Measurements from ENCODE around the gene HARS1. TPM values are rescaled to one million over a fixed set of nuclear protein-coding genes. Genes with fewer than 3 reads are reported as not detected.
"Not testable (repeated sequence)": the region's sequence is repeated elsewhere in the genome, so short reads cannot be mapped to it uniquely, and the experiment has no call there.

Gene HARS1
- total RNA-seq, 3 donors from 2014 or later = 44.5 to 58.3 (median 56.4) TPM

DNA sequence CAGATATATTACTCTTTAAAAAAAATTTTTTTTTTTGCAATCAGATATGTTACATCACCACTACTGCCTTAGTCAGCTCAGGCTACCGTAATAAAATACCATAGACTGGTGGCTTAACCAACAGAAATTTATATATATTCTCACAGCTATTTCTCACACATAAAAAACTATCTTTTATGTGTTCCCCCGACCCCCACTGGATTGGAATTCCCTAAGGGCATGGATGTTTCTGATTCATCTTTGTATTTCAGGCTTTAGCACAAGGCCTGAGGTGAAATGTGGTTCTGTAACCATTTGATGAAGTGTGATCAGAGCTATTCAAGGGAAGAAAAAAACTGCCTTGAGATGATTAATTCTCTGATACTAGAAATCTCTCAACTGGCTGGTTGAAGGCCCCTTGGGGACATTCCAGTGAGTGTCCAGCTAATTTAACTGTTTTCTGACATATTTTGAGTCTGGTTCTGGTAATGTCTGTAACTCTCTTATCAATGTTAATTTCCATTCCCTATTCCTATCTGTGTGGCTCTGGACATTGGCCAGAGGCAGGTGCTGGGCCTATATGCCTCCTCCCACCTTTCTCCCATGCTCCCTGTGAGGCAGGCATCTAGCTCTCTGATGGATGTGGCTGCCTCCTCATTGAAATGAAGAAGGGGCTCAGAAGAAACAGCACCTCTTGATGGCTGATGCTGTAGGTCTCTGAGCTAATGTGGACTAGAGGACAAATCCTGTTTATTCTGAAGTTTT lies 60.7 kb downstream of the HARS1 start:
- DNase-seq = no peak
- no peak overlapping the region for H3K4me3 ChIP-seq
- intact Hi-C loops (cut with DNase I, micrococcal nuclease) = loop anchor here (5.0 to 10.0 kb wide), 3 partner anchors 53 to 86 kb away; partner anchors contain the start of genes APBB3 (in 1 of the 2), EIF4EBP3 (in 1 of the 2) and SLC35A4 (in 1 of the 2)
- ATAC-seq = no peak
- TF ChIP-seq, protein P1, sequence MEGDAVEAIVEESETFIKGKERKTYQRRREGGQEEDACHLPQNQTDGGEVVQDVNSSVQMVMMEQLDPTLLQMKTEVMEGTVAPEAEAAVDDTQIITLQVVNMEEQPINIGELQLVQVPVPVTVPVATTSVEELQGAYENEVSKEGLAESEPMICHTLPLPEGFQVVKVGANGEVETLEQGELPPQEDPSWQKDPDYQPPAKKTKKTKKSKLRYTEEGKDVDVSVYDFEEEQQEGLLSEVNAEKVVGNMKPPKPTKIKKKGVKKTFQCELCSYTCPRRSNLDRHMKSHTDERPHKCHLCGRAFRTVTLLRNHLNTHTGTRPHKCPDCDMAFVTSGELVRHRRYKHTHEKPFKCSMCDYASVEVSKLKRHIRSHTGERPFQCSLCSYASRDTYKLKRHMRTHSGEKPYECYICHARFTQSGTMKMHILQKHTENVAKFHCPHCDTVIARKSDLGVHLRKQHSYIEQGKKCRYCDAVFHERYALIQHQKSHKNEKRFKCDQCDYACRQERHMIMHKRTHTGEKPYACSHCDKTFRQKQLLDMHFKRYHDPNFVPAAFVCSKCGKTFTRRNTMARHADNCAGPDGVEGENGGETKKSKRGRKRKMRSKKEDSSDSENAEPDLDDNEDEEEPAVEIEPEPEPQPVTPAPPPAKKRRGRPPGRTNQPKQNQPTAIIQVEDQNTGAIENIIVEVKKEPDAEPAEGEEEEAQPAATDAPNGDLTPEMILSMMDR (IDR thresholded peaks at IDR 0.05) = no peak
- no peaks in the 10 kb centered on the region for H3K36me3 ChIP-seq (ENCODE audit: low read depth)
- H3K4me1 ChIP-seq (ENCODE audit: low read depth) = peaks cover 12% of the 10 kb centered on the region
- peaks cover 4% of the 10 kb centered on the region for H3K9me3 ChIP-seq

DNA sequence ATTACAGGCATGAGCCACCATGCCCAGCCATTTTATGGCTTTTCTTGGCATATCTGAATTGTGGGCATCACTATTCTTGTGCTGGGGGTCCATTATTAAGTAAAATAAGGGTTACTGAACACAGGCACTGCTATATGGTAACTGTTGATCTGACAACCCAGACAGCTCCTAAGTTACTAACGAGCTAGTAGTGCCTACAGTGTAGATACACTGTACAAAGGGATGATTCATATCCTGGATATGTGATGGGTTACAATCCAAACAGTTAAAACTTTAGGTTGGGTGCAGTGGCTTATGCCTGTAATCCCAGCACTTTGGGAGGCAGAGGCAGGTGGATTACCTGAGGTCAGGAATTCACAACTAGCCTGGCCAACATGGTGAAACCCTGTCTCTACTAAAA lies 62.5 kb downstream of the HARS1 start:
- Histone ChIP-seq H3K4me1 (ENCODE audit: low read depth) (peaks cover 12% of the 10 kb centered on the region), H3K9me3 (peaks cover 4% of the 10 kb centered on the region), H3K4me3 (no peak overlapping the region), H3K36me3 (ENCODE audit: low read depth) (no peaks in the 10 kb centered on the region)
- no peak for DNase-seq
- TF ChIP-seq, protein P1 (IDR thresholded peaks at IDR 0.05) = no peak
- ATAC-seq = no peak
- intact Hi-C loops (cut with DNase I, micrococcal nuclease) = no loop called here

DNA sequence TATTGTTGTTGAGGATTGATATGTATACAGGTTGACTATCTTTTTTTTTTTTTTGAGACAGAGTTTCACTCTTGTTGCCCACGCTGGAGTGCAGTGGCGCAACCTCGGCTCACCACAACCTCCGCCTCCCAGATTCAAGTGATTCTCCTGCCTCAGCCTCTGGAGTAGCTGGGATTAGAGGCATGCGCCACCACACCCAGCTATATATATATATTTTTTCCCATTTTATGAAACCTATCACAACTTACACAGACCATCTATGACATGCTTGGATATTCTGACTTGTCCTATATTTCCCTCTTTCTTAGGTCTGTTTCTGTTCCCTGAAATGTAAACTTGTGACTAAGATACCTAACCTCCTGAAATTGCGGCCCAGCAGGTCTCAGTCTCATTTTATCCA lies 63.2 kb downstream of the HARS1 start:
- no peaks in the 10 kb centered on the region for H3K36me3 ChIP-seq (ENCODE audit: low read depth)
- TF ChIP-seq, protein P1 (IDR thresholded peaks at IDR 0.05) = no peak
- H3K9me3 ChIP-seq = peaks cover 4% of the 10 kb centered on the region
- intact Hi-C loops (cut with DNase I, micrococcal nuclease) = no loop called here
- H3K4me3 ChIP-seq = no peak overlapping the region
- DNase-seq = no peak
- peaks cover 8% of the 10 kb centered on the region for H3K4me1 ChIP-seq (ENCODE audit: low read depth)
- ATAC-seq = no peak

DNA sequence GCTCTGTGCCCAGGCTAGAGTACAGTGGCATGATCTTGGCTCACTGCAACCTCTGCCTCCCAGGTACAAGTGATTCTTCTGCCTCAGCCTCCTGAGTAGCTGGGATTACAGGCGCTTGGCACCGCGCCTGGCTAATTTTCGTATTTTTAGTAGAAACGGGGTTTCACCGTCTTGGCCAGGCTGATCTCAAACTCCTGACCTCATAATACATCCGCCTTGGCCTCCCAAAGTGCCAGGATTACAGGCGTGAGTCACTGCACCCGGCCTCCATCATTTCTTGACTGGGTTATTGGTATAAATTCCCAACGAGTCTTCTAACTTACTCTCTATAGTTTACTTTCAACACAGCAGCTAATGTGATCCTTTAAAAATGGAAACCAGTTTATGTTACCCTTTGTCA lies 66.3 kb downstream of the HARS1 start:
- ATAC-seq; intact Hi-C loops (cut with DNase I, micrococcal nuclease); H3K4me3 ChIP-seq; H3K36me3 ChIP-seq (ENCODE audit: low read depth); H3K4me1 ChIP-seq (ENCODE audit: low read depth); DNase-seq; H3K9me3 ChIP-seq: not testable (repeated sequence)

Small RNA genes within 50 kb of the gene (microRNA-seq; reads per million reads assigned to microRNA genes)
- gene MIR3655 = 0.70 reads per million

Other genes starting within 250 kb of the HARS1 start
- gene EIF4EBP3, start 143.7 kb downstream of the HARS1 start, total RNA-seq = 10 to 100 TPM; 18.5 to 51.9 (median 23.1) TPM
- 10 to 100 TPM; 27.9 to 38.0 (median 31.8) TPM for gene SRA1, start 133.9 kb downstream of the HARS1 start, total RNA-seq
- 10 to 100 TPM; 18.8 to 32.5 (median 21.2) TPM for gene APBB3, start 126.8 kb downstream of the HARS1 start, total RNA-seq
- gene SLC35A4, start 126.5 kb downstream of the HARS1 start, total RNA-seq = 10 to 100 TPM; 65.5 to 96.9 (median 93.8) TPM
- 10 to 100 TPM; 35.8 to 92.8 (median 90.9) TPM for gene CD14, start 58.2 kb downstream of the HARS1 start, total RNA-seq
- 10 to 100 TPM; 13.6 to 21.7 (median 16.8) TPM for gene TMCO6, start 51.9 kb downstream of the HARS1 start, total RNA-seq
- gene NDUFA2, start 43.7 kb downstream of the HARS1 start, total RNA-seq = 10 to 100 TPM; 63.5 to 93.1 (median 83.0) TPM
- gene IK, start 43.5 kb downstream of the HARS1 start, total RNA-seq = 10 to 100 TPM; 79.8 to 98.1 (median 79.9) TPM
- gene WDR55, start 26.5 kb downstream of the HARS1 start, total RNA-seq = 10 to 100 TPM; 32.3 to 42.3 (median 42.2) TPM
- 1 to 10 TPM in 2 of 3 donors, under 1 TPM in 1; 0.95 to 1.6 (median 1.1) TPM for gene DND1, start 17.8 kb downstream of the HARS1 start, total RNA-seq
- 10 to 100 TPM; 28.9 to 43.3 (median 39.6) TPM for gene HARS2, start 85 bp upstream of the HARS1 start, total RNA-seq
- gene ZMAT2, start 9.1 kb upstream of the HARS1 start, total RNA-seq = 10 to 100 TPM; 43.8 to 59.7 (median 45.9) TPM
- under 1 TPM in 1 of 3 donors, not detected in 2; 0.32 TPM for gene PCDHA1, start 94.8 kb upstream of the HARS1 start, total RNA-seq
- gene PCDHA2, start 103.5 kb upstream of the HARS1 start, total RNA-seq = under 1 TPM in 1 of 3 donors, not detected in 2; 0.32 TPM
- 1 to 10 TPM in 1 of 3 donors, under 1 TPM in 1, not detected in 1; 0.06 to 1.3 TPM for gene PCDHA3, start 109.7 kb upstream of the HARS1 start, total RNA-seq
- under 1 TPM; 0.24 to 0.93 (median 0.85) TPM for gene PCDHA4, start 115.7 kb upstream of the HARS1 start, total RNA-seq
- under 1 TPM; 0.10 to 0.35 (median 0.26) TPM for gene PCDHA5, start 130.2 kb upstream of the HARS1 start, total RNA-seq
- gene PCDHA6, start 136.6 kb upstream of the HARS1 start, total RNA-seq = under 1 TPM; 0.29 to 0.47 (median 0.35) TPM
- under 1 TPM in 2 of 3 donors, not detected in 1; 0.35 to 0.41 TPM for gene PCDHA7, start 142.9 kb upstream of the HARS1 start, total RNA-seq
- under 1 TPM in 2 of 3 donors, not detected in 1; 0.14 to 0.19 TPM for gene PCDHA8, start 149.8 kb upstream of the HARS1 start, total RNA-seq
- gene PCDHA9, start 157.0 kb upstream of the HARS1 start, total RNA-seq = under 1 TPM in 2 of 3 donors, not detected in 1; 0.16 to 0.17 TPM
- under 1 TPM; 0.27 to 0.47 (median 0.29) TPM for gene PCDHA10, start 164.5 kb upstream of the HARS1 start, total RNA-seq
- under 1 TPM in 2 of 3 donors, not detected in 1; 0.19 to 0.58 TPM for gene PCDHA11, start 177.6 kb upstream of the HARS1 start, total RNA-seq
- gene PCDHA12, start 183.9 kb upstream of the HARS1 start, total RNA-seq = under 1 TPM in 2 of 3 donors, not detected in 1; 0.14 to 0.41 TPM
- under 1 TPM in 2 of 3 donors, not detected in 1; 0.23 to 0.32 TPM for gene PCDHA13, start 190.8 kb upstream of the HARS1 start, total RNA-seq
- gene PCDHAC1, start 234.9 kb upstream of the HARS1 start, total RNA-seq = under 1 TPM; 0.14 to 0.95 (median 0.24) TPM